HG03045 (cell line): Measurements from ENCODE around the gene KDELR3.

Experiments used
- ATAC-seq: cut with Tn5 transposase; IDR thresholded peaks from one replicate; pipeline ENCODE4 v1.9.1; 2021; ENCODE audit warnings: mild to moderate bottlenecking, moderate library complexity; ENCODE audit not compliant: unreplicated experiment

The KDELR3 gene

GRCh38 chr22:38510416-38510970 is 42.6 kb downstream of the KDELR3 start:
- ATAC-seq = no peak

DNA sequence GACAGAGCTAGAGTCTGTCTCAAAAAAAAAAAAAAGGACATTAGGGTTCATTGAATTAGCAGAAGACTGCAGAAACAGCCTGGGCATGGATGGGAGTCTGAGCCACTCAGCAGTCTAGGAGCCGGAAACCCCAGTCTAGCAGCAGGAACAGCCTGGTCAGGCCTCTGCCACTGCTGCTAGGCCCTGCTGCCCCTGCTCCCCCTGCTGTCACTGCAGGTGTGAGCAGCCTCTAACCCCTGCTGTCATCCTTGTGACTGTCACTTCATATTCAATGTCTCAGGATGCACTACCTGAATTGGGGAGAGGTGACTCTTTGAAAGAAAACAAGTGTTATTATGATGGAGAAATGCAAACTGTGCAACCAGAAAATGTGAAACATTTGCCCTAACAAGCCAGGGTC is 45.2 kb downstream of the KDELR3 start:
- ATAC-seq = no peak

DNA sequence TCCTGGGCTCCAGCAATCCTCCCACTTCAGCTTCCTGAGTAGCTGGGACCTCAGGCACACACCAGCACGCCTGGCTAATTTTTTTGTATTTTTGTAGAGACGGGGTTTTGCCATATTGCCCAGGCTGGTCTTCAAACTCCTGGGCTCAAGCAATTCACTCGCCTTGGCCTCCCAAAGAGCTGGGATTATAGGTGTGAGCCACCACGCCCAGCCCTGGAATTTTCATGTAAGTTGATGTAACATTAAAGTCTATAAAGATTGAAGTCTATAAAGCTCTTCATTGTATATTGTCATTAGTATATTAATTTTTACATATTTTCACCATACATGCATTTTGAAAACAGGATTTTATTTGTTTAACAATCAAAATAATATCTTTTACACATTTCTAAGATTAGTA is 50.7 kb downstream of the KDELR3 start:
- no peak for ATAC-seq

GRCh38 chr22:38519453-38520250 is 51.8 kb downstream of the KDELR3 start:
- no peak for ATAC-seq

DNA sequence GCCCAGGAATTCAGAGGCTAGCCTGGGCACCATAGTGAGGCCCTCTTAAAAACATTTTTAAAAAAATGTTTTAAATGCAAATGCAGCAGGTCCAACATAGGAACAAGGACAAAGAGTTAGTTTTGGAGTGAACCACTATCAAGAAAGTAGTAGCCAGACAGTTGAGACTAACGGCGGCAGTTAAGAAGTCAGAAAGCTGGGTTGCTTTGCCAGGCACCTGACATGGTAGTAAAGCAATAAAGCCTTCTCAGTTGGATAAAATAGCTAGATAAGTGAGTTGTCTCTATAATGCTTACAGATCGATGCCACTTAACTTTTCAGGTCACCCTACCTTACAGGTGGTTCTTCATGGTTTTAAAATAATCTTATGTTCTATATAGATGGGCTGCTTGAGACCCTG is 55.1 kb downstream of the KDELR3 start:
- ATAC-seq = no peak

GRCh38 chr22:38523479-38523878 is 55.6 kb downstream of the KDELR3 start:
- ATAC-seq = no peak

GRCh38 chr22:38524429-38524828 is 56.5 kb downstream of the KDELR3 start:
- no peak for ATAC-seq

DNA sequence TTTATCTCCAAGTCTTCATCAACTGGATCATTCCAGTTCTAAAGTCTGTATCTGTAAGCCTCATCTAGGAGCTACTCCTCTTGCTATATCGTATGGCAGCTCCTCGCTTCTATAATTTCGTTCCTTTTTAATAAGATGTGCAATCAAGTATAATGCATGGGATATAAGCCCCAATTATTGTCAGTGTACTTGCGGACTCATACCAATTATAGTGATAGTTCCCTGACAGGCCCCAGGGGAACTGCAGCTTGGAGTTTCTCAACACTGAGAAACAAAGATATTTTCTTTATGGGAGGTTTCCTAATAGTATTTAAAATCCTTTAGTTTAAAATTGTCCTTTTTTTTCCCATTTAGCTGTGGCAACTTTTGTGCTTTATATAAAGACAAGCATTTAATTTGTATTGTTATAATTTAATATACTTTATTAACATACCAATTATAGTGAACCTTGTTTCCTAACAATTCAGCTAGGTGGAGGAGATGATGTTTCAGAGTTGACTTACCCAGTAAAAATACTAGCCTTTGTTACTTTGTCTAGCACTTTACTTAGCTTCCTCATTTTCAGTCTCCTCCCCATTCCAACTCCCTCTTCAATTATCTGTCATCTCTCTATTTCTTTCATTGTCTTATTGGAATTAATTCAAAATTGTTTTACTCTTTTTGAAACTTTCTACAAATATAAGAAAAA is 63.5 kb downstream of the KDELR3 start:
- no peak for ATAC-seq
